Neural cell (in vitro differentiated cells): Measurements from ENCODE around the gene RPS6KA2. TPM values are rescaled to one million over a fixed set of nuclear protein-coding genes. Genes with fewer than 3 reads are reported as not detected.

Experiments used
- H2AFZ ChIP-seq: fragments of 200-600, 300-800 bp; sonication (generic), shearing (Covaris generic); 2 replicates; pipeline ENCODE4 v1.6.0; 2014; ENCODE audit warnings: low read depth, mild to moderate bottlenecking, antibody characterized with exemption, low read length, moderate library complexity
- H3F3A ChIP-seq: fragments of 200-600 bp; shearing (Covaris generic); 2 replicates; pipeline ENCODE4 v1.6.1; 2016; ENCODE audit warnings: mild to moderate bottlenecking, moderate library complexity, mixed read lengths, antibody characterized with exemption, low read length; ENCODE audit not compliant: insufficient read depth, poor library complexity, severe bottlenecking
- H3K27ac ChIP-seq: fragments of 200-600, 300-800 bp; sonication (generic), shearing (Covaris generic); 2 replicates; pipeline ENCODE4 v1.5.1; 2014; ENCODE audit warnings: mild to moderate bottlenecking, low read length, moderate library complexity
- H3K27me3 ChIP-seq: fragments of 300-800, 200-600 bp; sonication (generic), shearing (Covaris generic); 2 replicates; pipeline ENCODE4 v1.6.0; 2014; ENCODE audit warnings: mild to moderate bottlenecking, low read depth, low read length, moderate library complexity; ENCODE audit not compliant: insufficient read depth
- H3K36me3 ChIP-seq: fragments of 300-800, 200-600 bp; sonication (generic), shearing (Covaris generic); 2 replicates; pipeline ENCODE4 v1.5.1; 2014; ENCODE audit warnings: mild to moderate bottlenecking, antibody characterized with exemption, low read length, moderate library complexity; ENCODE audit not compliant: insufficient read depth
- H3K4me2 ChIP-seq: fragments of 300-800, 200-600 bp; sonication (generic), shearing (Covaris generic); 2 replicates; pipeline ENCODE4 v1.6.0; 2014; ENCODE audit warnings: mild to moderate bottlenecking, low read length
- H3K4me3 ChIP-seq: fragments of 300-800, 200-600 bp; sonication (generic), shearing (Covaris generic); 2 replicates; pipeline ENCODE4 v1.5.1; 2014; ENCODE audit warnings: mild to moderate bottlenecking, low read length, moderate library complexity
- H3K79me2 ChIP-seq: fragments of 200-600 bp; shearing (Covaris generic); replicated peaks from 2 replicates; pipeline ENCODE4 v1.6.0; 2014; ENCODE audit warnings: mild to moderate bottlenecking, low read length, moderate library complexity; ENCODE audit not compliant: insufficient read depth
- H3K9ac ChIP-seq: fragments of 300-800, 200-600 bp; sonication (generic), shearing (Covaris generic); 2 replicates; pipeline ENCODE4 v1.6.1; 2016; ENCODE audit warnings: mild to moderate bottlenecking, low read length, mixed read lengths
- H3K9me2 ChIP-seq: fragments of 200-600 bp; shearing (Covaris generic); 2 replicates; pipeline ENCODE4 v1.6.1; 2016; ENCODE audit warnings: mild to moderate bottlenecking, low read length, mixed read lengths; ENCODE audit not compliant: insufficient read depth
- H3K9me3 ChIP-seq: fragments of 200-600, 300-800 bp; sonication (generic), shearing (Covaris generic); 2 replicates; pipeline ENCODE4 v1.6.1; 2016; ENCODE audit warnings: mild to moderate bottlenecking, mixed run types, low read length, moderate library complexity, mixed read lengths
- H4K20me1 ChIP-seq: fragments of 200-600 bp; shearing (Covaris generic); 2 replicates; pipeline ENCODE4 v1.6.1; 2016; ENCODE audit warnings: mild to moderate bottlenecking, mixed run types; ENCODE audit not compliant: insufficient read depth
- CTCF ChIP-seq: fragments of 450-650 bp; IDR thresholded peaks from 2 replicates; pipeline ENCODE4 v1.5.1; 2014; ENCODE audit warnings: antibody characterized with exemption, mild to moderate bottlenecking, moderate library complexity; ENCODE audit not compliant: poor library complexity, severe bottlenecking
- EP300 ChIP-seq: fragments of 450-650 bp; conservative IDR thresholded peaks from 2 replicates; pipeline ENCODE4 v1.6.1; 2014; ENCODE audit warnings: antibody characterized with exemption, mild to moderate bottlenecking, moderate library complexity; ENCODE audit not compliant: poor library complexity, severe bottlenecking
- EZH2 ChIP-seq: fragments of 200-600, 300-800 bp; shearing (Covaris generic), sonication (generic); IDR thresholded peaks from 2 replicates; pipeline ENCODE4 v1.6.1; 2014; ENCODE audit warnings: antibody characterized with exemption, low read length, borderline replicate concordance, mild to moderate bottlenecking; ENCODE audit not compliant: insufficient read depth, poor library complexity, severe bottlenecking
- MXI1 ChIP-seq: fragments of 450-650 bp; conservative IDR thresholded peaks from 2 replicates; pipeline ENCODE4 v1.6.1; 2014; ENCODE audit warnings: antibody characterized with exemption, mild to moderate bottlenecking; ENCODE audit not compliant: poor library complexity, severe bottlenecking
- POLR2AphosphoS5 ChIP-seq: IDR thresholded peaks from 2 replicates; pipeline ENCODE4 v1.6.1; 2012
- RAD21 ChIP-seq: fragments of 450-650 bp; conservative IDR thresholded peaks from 2 replicates; pipeline ENCODE4 v1.6.1; 2014; ENCODE audit warnings: antibody characterized with exemption, mild to moderate bottlenecking, moderate library complexity
- REST ChIP-seq: IDR thresholded peaks from 2 replicates; pipeline ENCODE4 v1.6.1; 2012; ENCODE audit warnings: borderline replicate concordance
- SMC3 ChIP-seq: fragments of 450-650 bp; conservative IDR thresholded peaks from 2 replicates; pipeline ENCODE4 v1.6.1; 2014; ENCODE audit warnings: antibody characterized with exemption, mild to moderate bottlenecking, moderate library complexity; ENCODE audit not compliant: poor library complexity
- TAF1 ChIP-seq: IDR thresholded peaks from 2 replicates; pipeline ENCODE4 v1.6.1; 2012; ENCODE audit warnings: low read depth
- polyA plus RNA-seq: library from polyadenylated mRNA; depleted of rRNA; stranded (reverse); fragments of >200 nt; gene quantifications from 2 replicates; pipeline ENCODE4 v1.2.3, GENCODE V29; 2014

Gene RPS6KA2
- polyA plus RNA-seq, 1 donor from 2014 or later, result 34.3 TPM

- TF ChIP-seq TAF1 (no peak), EZH2 (no peak), SMC3 (no peak), RAD21 (no peak), CTCF (no peak), MXI1 (no peak), POLR2AphosphoS5 (no peak), EP300 (no peak), REST (no peak)
- H3K27me3 ChIP-seq, result no peaks in the 10 kb centered on the region
- H3K79me2 ChIP-seq, result no peaks in the 10 kb centered on the region
- H3K36me3 ChIP-seq, result peaks cover 8% of the 10 kb centered on the region
- H4K20me1 ChIP-seq, result no peaks in the 10 kb centered on the region
- no peaks in the 10 kb centered on the region for H3K9me2 ChIP-seq
- H3K27ac ChIP-seq, result no peak overlapping the region
- H3K9me3 ChIP-seq, result no peaks in the 10 kb centered on the region
- no peak overlapping the region for H3K9ac ChIP-seq
- no peak overlapping the region for H3K4me2 ChIP-seq
- no peak overlapping the region for H2AFZ ChIP-seq
- no peaks in the 10 kb centered on the region for H3F3A ChIP-seq
- H3K4me3 ChIP-seq, result no peak overlapping the region
Observed at GRCh38 chr6:166460473-166461437, 166.3 kb downstream of the RPS6KA2 start.

GRCh38 chr6:166459906-166460305, 167.1 kb downstream of the RPS6KA2 start:
- Histone ChIP-seq H3K4me2 (no peak overlapping the region), H2AFZ (no peak overlapping the region), H3F3A (no peaks in the 10 kb centered on the region), H3K9me2 (no peaks in the 10 kb centered on the region), H3K36me3 (peaks cover 12% of the 10 kb centered on the region), H3K27me3 (no peaks in the 10 kb centered on the region), H4K20me1 (no peaks in the 10 kb centered on the region), H3K27ac (no peak overlapping the region), H3K9ac (no peak overlapping the region), H3K9me3 (no peaks in the 10 kb centered on the region), H3K4me3 (no peak overlapping the region), H3K79me2 (no peaks in the 10 kb centered on the region)
- no peak for TF ChIP-seq TAF1
- TF ChIP-seq CTCF, result no peak
- TF ChIP-seq REST, result no peak
- TF ChIP-seq MXI1, result no peak
- TF ChIP-seq EP300, result no peak
- TF ChIP-seq SMC3, result no peak
- TF ChIP-seq RAD21, result no peak
- TF ChIP-seq EZH2, result no peak
- TF ChIP-seq POLR2AphosphoS5, result no peak
